Activated CD8-positive, alpha-beta memory T cell treated with anti-CD3 and anti-CD28 coated beads, Interleukin-2, amount 50 U/mL, for 24 hours (primary cell): ENCODE data around the gene IGFBP2.
A peak's percentile ranks its signal among the peaks of the same experiment; 100 is the strongest.

ENCODE experiments used
- DNase-seq: peaks from one replicate; pipeline ENCODE4 v3.0.0-alpha.2; 2020; ENCODE audit errors: extremely low read depth

Gene IGFBP2

GRCh38 chr2:216683846-216684245, 50.6 kb downstream of the IGFBP2 start:
- DNase-seq, result no peak

GRCh38 chr2:216685327-216685875, 52.2 kb downstream of the IGFBP2 start:
- DNase-seq, result no peak

- DNase-seq, result no peak
These were observed 53.9 kb downstream of the IGFBP2 start for GRCh38 chr2:216687111-216687510.

GRCh38 chr2:216687646-216688045, 54.4 kb downstream of the IGFBP2 start:
- DNase-seq, result no peak

- no peak for DNase-seq
These were observed 55.6 kb downstream of the IGFBP2 start for GRCh38 chr2:216688731-216689340.

GRCh38 chr2:216689397-216689796, 56.2 kb downstream of the IGFBP2 start:
- no peak for DNase-seq

- DNase-seq, result no peak
These were observed 57.2 kb downstream of the IGFBP2 start for GRCh38 chr2:216690456-216690852.

GRCh38 chr2:216690853-216691741, 57.9 kb downstream of the IGFBP2 start:
- no peak for DNase-seq

GRCh38 chr2:216692636-216693413, 59.6 kb downstream of the IGFBP2 start:
- DNase-seq, result peak; percentile 30

GRCh38 chr2:216693414-216694080, 60.3 kb downstream of the IGFBP2 start:
- no peak for DNase-seq

- DNase-seq, result no peak
These were observed 61.0 kb downstream of the IGFBP2 start for GRCh38 chr2:216694082-216694825.

GRCh38 chr2:216694826-216695217, 61.6 kb downstream of the IGFBP2 start:
- DNase-seq, result no peak

GRCh38 chr2:216695401-216695821, 62.2 kb downstream of the IGFBP2 start, which contains the start of gene IGFBP5:
Gene IGFBP5 (minus strand): TSS chr2:216695549. CDS start chr2:216694775, 774 bp downstream.
- no peak for DNase-seq

- no peak for DNase-seq
These were observed 63.1 kb downstream of the IGFBP2 start for GRCh38 chr2:216696321-216696720.

GRCh38 chr2:216696751-216697560, 63.7 kb downstream of the IGFBP2 start:
- DNase-seq, result no peak

GRCh38 chr2:216698293-216698692, 65.1 kb downstream of the IGFBP2 start:
- no peak for DNase-seq

- DNase-seq, result no peak
These were observed 65.7 kb downstream of the IGFBP2 start for GRCh38 chr2:216698895-216699294.

GRCh38 chr2:216700088-216700567, 66.9 kb downstream of the IGFBP2 start:
- no peak for DNase-seq

GRCh38 chr2:216700781-216701180, 67.6 kb downstream of the IGFBP2 start:
- DNase-seq, result no peak

- DNase-seq, result no peak
These were observed 68.3 kb downstream of the IGFBP2 start for GRCh38 chr2:216701544-216701943.
